ENCODE results near the gene NFIX. TPM values are rescaled to one million over a fixed set of nuclear protein-coding genes. Genes with fewer than 3 reads are reported as not detected.
"Not testable (repeated sequence)": the region's sequence is repeated elsewhere in the genome, so short reads cannot be mapped to it uniquely, and the experiment has no call there.

NFIX gene
- total RNA-seq, result under 1 TPM; 0.31 to 0.89 TPM

GRCh38 chr19:12994701-12995595 is at the start of gene NFIX:
NFIX (plus strand) TSS chr19:12995475; CDS start chr19:12995838, 363 bp downstream.
- peaks cover 36 to 42% of the 10 kb centered on the region in 2 donors for H3K27me3 Mint-ChIP-seq
- H3K27ac Mint-ChIP-seq, result peak within 1 kb of the TSS in 1 of 2 donors; percentile 24
- no peaks in the 10 kb centered on the region for H3K9me3 Mint-ChIP-seq
- DNase-seq (ENCODE audit: low spot score) (peak; percentile 72), ATAC-seq (peak; percentile 48 to 76)
- H3K4me1 Mint-ChIP-seq (ENCODE audit: low read depth in 2 of 2), result peaks cover 8 to 11% of the 10 kb centered on the region in 2 donors
- H3K4me3 Mint-ChIP-seq, result peak within 1 kb of the TSS; percentile 89
- peaks cover 5% of the 10 kb centered on the region for H3K36me3 Mint-ChIP-seq

- Mint-ChIP-seq H3K27ac (peak within 1 kb of the TSS; percentile 91 to 95), H3K9me3 (no peaks in the 10 kb centered on the region), H3K36me3 (peaks cover 36% of the 10 kb centered on the region), H3K4me3 (peak within 1 kb of the TSS; percentile 93), H3K27me3 (no peaks in the 10 kb centered on the region), H3K4me1 (ENCODE audit: low read depth in 2 of 2) (peaks cover 44 to 47% of the 10 kb centered on the region in 2 donors)
- DNase-seq (ENCODE audit: low spot score) (peak; percentile 98), ATAC-seq (peak; percentile 89 to 92)
Measured at GRCh38 chr19:12945479-12946091, 49.7 kb upstream of the NFIX start, which contains the start of gene RAD23A. RAD23A (plus strand) TSS chr19:12945862; CDS start chr19:12945949, 87 bp downstream.

DNA sequence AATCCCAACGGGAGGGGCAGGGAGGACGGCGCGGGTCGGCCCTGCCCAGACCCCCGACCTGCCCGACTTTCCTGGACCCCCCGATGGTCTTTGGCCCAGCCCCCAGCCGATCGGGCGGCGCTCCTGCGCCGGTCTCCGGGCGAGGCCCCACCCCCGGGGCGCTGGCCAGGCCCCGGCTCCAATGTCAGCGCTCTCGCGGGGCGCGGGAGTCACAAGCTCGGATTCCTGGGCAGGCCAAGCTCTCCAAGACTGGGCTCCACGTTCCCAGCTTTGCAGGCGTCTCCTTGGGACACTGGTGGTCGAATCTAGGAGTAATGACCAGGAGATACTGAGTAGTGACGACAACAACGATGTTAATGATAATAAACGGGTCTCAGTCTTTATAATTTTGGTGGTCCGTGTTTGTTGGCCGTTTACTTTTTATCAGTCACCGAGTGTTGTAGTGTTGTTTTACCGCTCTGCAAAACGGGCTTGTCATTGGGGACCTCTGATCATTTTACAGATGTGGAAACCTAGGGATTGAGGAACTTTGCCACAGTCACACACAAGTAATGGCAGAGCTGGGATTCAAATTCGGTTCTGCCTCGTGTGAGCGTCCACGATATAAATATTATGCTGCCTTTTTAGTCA is 49.1 kb upstream of the NFIX start:
- Mint-ChIP-seq H3K36me3 (peaks cover 36% of the 10 kb centered on the region), H3K4me1 (ENCODE audit: low read depth in 2 of 2) (peaks cover 41 to 44% of the 10 kb centered on the region in 2 donors), H3K9me3 (no peaks in the 10 kb centered on the region)

DNA sequence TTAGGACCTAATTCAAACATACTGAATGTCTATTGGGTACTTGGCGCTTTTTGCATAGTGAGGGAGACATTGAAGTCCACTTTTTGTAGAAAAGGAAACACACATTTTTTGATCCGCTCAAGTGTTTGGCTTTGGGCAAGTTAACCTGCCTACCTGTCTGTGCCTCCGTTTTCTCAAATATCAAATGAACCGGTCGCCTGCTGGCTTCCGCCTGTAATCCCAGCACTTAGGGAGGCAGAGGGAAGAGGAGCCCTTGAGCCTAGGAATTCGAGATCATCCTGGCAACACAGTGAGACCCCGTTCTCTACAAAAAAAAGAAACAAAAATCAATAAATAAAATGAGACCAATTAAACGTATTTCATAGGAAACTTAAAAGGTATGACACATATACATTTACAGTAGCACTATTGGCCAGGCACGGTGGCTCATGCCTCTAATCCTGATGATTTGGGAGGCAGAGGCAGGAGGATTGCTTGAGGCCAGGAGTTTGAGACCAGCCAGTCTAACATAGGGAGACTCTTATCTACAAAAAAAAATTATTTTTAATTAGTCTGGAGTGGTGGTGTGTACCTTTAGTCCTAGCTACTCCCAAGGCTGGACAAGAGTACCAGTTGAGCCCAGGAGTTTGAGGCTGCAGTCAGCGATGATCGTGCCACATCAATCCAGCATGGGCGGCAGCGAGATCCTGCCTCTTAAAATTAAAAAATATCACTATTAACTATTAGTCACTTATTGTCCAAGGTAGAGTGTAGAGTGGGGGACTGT is 48.4 kb upstream of the NFIX start:
- Mint-ChIP-seq H3K4me3 (peak overlapping the region; percentile 93), H3K4me1 (ENCODE audit: low read depth in 2 of 2) (peaks cover 43 to 44% of the 10 kb centered on the region in 2 donors), H3K27ac (peak overlapping the region; percentile 91 to 95), H3K27me3 (no peaks in the 10 kb centered on the region), H3K9me3 (no peaks in the 10 kb centered on the region), H3K36me3 (peaks cover 36% of the 10 kb centered on the region)
- DNase-seq (ENCODE audit: low spot score) (no peak), ATAC-seq (no peak)

More for the DNA sequence above, 49.1 kb upstream of the NFIX start:
- H3K4me3 Mint-ChIP-seq, result peak overlapping the region; percentile 93
- peak; percentile 76 to 81 for ATAC-seq
- peak overlapping the region; percentile 91 to 95 for H3K27ac Mint-ChIP-seq
- peak; percentile 74 for DNase-seq (ENCODE audit: low spot score)
- no peaks in the 10 kb centered on the region for H3K27me3 Mint-ChIP-seq

DNA sequence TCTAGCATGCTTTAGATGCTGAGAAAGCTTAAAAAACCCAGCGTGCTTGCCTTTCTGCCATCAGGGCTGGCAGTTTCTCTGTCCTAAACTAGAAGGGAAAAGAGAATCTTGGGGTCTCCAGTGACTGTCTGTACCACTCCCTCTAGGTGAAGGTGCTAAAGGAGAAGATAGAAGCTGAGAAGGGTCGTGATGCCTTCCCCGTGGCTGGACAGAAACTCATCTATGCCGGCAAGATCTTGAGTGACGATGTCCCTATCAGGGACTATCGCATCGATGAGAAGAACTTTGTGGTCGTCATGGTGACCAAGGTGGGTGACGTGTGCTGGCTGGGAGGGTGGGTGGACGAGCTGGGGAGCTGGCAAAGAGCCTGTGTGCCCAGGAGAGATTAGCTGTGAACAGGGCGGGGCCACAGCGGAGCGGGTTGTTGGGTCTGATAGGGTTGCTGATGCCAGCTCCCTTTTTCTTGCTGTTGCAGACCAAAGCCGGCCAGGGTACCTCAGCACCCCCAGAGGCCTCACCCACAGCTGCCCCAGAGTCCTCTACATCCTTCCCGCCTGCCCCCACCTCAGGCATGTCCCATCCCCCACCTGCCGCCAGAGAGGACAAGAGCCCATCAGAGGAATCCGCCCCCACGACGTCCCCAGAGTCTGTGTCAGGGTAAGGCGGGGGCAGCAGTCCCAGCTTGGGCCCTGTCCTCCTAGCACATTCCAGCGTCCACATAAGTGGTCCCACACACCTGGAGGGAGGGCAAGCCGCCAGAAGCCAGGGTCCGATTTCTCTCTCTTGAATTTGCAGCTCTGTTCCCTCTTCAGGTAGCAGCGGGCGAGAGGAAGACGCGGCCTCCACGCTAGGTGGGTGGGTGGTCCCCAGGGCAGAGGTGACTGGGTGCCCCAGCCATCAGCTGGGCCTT is 47.3 kb upstream of the NFIX start:
- H3K4me3 Mint-ChIP-seq, result no peak overlapping the region
- peaks cover 38 to 41% of the 10 kb centered on the region in 2 donors for H3K4me1 Mint-ChIP-seq (ENCODE audit: low read depth in 2 of 2)
- DNase-seq (ENCODE audit: low spot score) (no peak), ATAC-seq (no peak)
- H3K27ac Mint-ChIP-seq, result peak overlapping the region in 1 of 2 donors; percentile 61
- H3K36me3 Mint-ChIP-seq, result peaks cover 29% of the 10 kb centered on the region
- H3K9me3 Mint-ChIP-seq, result no peaks in the 10 kb centered on the region
- no peaks in the 10 kb centered on the region for H3K27me3 Mint-ChIP-seq

GRCh38 chr19:12948612-12949362 is 46.5 kb upstream of the NFIX start:
- Mint-ChIP-seq H3K9me3 (no peaks in the 10 kb centered on the region), H3K36me3 (peaks cover 22% of the 10 kb centered on the region), H3K27me3 (no peaks in the 10 kb centered on the region), H3K4me1 (ENCODE audit: low read depth in 2 of 2) (peaks cover 34 to 35% of the 10 kb centered on the region in 2 donors), H3K4me3 (no peak overlapping the region), H3K27ac (peak overlapping the region in 1 of 2 donors; percentile 61)
- DNase-seq (ENCODE audit: low spot score) (no peak), ATAC-seq (no peak)

DNA sequence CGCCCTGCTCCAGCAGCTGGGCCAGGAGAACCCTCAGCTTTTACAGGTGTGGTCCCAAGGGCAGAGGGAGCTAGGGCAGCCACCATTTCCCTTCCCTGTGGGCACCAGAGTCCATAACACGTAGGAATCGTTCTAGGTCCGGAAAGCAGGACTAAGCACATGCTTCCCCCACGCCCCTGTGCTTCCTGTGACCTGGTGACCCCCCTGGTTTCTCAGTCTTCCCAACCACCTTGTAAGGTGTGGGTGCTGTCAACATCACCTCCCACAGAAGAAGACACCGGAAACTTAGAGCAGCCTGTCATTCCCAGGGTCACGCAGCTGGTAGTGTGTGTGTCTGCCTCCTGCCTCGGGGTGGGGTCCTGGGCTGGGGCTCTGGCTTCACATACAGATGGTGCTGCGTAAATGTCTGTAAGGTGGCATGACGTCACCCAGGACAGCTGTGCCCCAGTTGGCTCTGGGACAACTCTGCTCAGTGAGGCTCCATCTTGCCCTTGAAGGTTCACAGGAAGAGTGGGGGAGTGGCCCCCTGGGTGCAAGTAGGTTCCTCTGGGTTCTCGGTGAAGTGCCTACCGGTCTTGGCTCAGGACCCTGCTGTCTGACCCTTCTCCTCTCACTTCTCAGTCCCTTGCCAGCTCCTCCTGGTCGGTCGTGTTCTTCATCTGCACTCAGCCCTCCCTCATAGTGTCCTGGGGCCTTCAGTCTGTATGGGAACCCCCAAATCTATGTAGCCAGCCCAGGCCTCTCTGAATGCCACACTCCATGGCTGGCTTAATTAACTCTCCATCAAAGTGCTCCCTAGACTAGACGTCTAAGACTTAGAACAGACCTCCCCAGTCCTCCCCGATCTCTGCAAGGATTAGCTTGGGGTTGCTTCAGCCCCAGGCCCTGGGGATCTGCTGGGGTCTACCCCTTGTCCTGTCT is 45.7 kb upstream of the NFIX start:
- Mint-ChIP-seq H3K9me3 (no peaks in the 10 kb centered on the region), H3K36me3 (peaks cover 18% of the 10 kb centered on the region), H3K27me3 (no peaks in the 10 kb centered on the region), H3K4me3 (peak overlapping the region; percentile 12), H3K4me1 (ENCODE audit: low read depth in 2 of 2) (peaks cover 35 to 36% of the 10 kb centered on the region in 2 donors), H3K27ac (peak overlapping the region in 1 of 2 donors; percentile 48)
- ATAC-seq (no peak), DNase-seq (ENCODE audit: low spot score) (no peak)

- H3K36me3 Mint-ChIP-seq; DNase-seq (ENCODE audit: low spot score); H3K27ac Mint-ChIP-seq; H3K27me3 Mint-ChIP-seq; ATAC-seq; H3K9me3 Mint-ChIP-seq; H3K4me3 Mint-ChIP-seq: not testable (repeated sequence)
- H3K4me1 Mint-ChIP-seq (ENCODE audit: low read depth in 2 of 2), result peaks cover 35 to 37% of the 10 kb centered on the region in 2 donors
Measured at GRCh38 chr19:12952050-12952449, 43.2 kb upstream of the NFIX start.

GRCh38 chr19:12952488-12953137 is 42.7 kb upstream of the NFIX start:
- no peak for ATAC-seq
- DNase-seq (ENCODE audit: low spot score), result no peak
- H3K9me3 Mint-ChIP-seq, result no peaks in the 10 kb centered on the region
- no peak overlapping the region for H3K27ac Mint-ChIP-seq
- peaks cover 6% of the 10 kb centered on the region for H3K36me3 Mint-ChIP-seq
- peaks cover 35% of the 10 kb centered on the region in 2 donors for H3K4me1 Mint-ChIP-seq (ENCODE audit: low read depth in 2 of 2)
- H3K4me3 Mint-ChIP-seq, result no peak overlapping the region
- H3K27me3 Mint-ChIP-seq, result no peaks in the 10 kb centered on the region

DNA sequence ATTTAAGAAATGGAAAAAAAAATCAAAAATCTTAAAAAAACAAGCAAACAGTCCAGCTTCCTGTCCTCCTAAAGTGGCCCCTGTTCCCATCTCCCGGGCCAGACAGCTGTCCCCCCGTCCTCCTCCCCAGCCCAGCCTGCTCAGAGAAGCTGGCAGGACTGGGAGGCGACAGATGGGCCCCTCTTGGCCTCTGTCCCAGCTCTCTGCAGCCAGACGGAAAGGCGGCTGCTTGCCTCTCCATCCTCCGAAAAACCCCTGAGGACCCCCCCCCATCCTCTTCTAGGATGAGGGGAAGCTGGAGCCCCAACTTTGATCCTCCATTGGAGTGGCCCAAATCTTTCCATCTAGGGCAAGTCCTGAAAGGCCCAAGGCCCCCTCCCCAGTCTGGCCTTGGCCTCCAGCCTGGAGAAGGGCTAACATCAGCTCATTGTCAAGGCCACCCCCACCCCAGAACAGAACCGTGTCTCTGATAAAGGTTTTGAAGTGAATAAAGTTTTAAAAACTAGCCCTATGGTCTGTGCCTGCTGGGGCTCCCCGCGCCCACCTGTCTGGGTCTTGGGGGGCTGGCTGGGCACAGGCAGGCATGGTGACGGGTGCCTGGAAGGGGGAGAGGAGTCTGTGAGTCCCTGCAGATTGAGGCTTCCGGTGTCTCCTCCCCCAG is 42.0 kb upstream of the NFIX start:
- Mint-ChIP-seq H3K27me3 (no peaks in the 10 kb centered on the region), H3K27ac (peak overlapping the region in 1 of 2 donors; percentile 74), H3K4me3 (no peak overlapping the region), H3K9me3 (no peaks in the 10 kb centered on the region), H3K36me3 (peaks cover 6% of the 10 kb centered on the region), H3K4me1 (ENCODE audit: low read depth in 2 of 2) (peaks cover 32 to 35% of the 10 kb centered on the region in 2 donors)
- ATAC-seq (no peak), DNase-seq (ENCODE audit: low spot score) (no peak)

All from natural killer cell treated with Interleukin-12 subunit alpha and Interleukin-12 subunit beta and Interleukin-15 and Interleukin-18, amount 100 ng/mL, for 72 hours (primary cell).